ENCODE results near the gene CCDC174.

DNA sequence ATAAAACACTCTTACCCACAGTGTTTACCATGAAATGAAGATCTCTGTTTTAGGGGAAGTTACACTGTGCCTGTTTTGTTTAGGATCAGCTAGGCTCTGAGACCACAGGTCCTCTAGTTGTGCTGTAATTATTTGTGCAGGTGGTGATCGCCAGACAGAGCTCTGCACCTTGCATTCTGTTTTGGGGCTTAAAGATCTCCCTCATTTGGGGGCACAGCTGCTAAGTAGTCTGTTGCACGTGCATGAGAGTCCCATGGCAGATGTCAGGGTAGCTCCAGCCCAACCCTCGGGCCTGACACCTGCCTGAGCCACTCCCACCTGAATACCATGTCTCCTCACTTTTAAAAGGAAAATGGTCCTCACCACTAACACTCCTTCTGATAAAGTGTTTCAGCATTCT, 35.8 kb downstream of the CCDC174 start:
- TF ChIP-seq EZH2phosphoT487 (IDR thresholded peaks at IDR 0.05; ENCODE audit: insufficient read depth, low read depth), result no peak
- TF ChIP-seq EZH2 (IDR thresholded peaks at IDR 0.05; ENCODE audit: insufficient read depth, poor library complexity, severe bottlenecking), result no peak

Data from GM23248 (cell line).